OCI-LY7 (cell line): ENCODE results near the gene TPM1. TPM values are rescaled to one million over a fixed set of nuclear protein-coding genes. Genes with fewer than 3 reads are reported as not detected.

Source experiments
- BruUV-seq: library from RNA; stranded (reverse); fragments of 400-500 nt; replicated peaks from 2 replicates; lab custom pipeline; 2021; lab: Mats Ljungman, UMichigan
- CTCF ChIA-PET: fragments of 300-600 bp; sonication (Branson Sonifier 250); formaldehyde crosslinking; loops from one replicate; lab custom pipeline; 2022; ENCODE audit warnings: antibody characterized with exemption; ENCODE audit not compliant: unreplicated experiment; lab: Charles Lee
- POLR2A ChIA-PET: fragments of 300-600 bp; sonication (Branson Sonifier 250); formaldehyde crosslinking; loops from one replicate; lab custom pipeline; 2022; ENCODE audit warnings: antibody characterized with exemption; lab: Charles Lee
- DNase-seq: peaks from one replicate; pipeline ENCODE4 v3.0.0-alpha.2; 2015; ENCODE audit warnings: low spot score
- H2AFZ ChIP-seq: fragments of 200-600 bp; sonication (generic), shearing (Covaris generic); 2 replicates; pipeline ENCODE4 v1.6.1; 2014; ENCODE audit warnings: mild to moderate bottlenecking, antibody characterized with exemption, low read length, moderate library complexity
- H3K27ac ChIP-seq: fragments of 200-600 bp; sonication (generic); 2 replicates; pipeline ENCODE4 v1.5.1; 2014; ENCODE audit warnings: mixed run types, low read depth, mild to moderate bottlenecking, moderate library complexity, low read length, inconsistent platforms; ENCODE audit not compliant: poor library complexity, severe bottlenecking
- H3K36me3 ChIP-seq: fragments of 200-600 bp; sonication (generic); 2 replicates; pipeline ENCODE4 v1.6.1; 2014; ENCODE audit warnings: mild to moderate bottlenecking, antibody characterized with exemption, low read length, moderate library complexity, mixed read lengths; ENCODE audit not compliant: insufficient read depth
- H3K4me1 ChIP-seq: fragments of 200-600 bp; sonication (generic); 2 replicates; pipeline ENCODE4 v1.5.1; 2014; ENCODE audit warnings: mild to moderate bottlenecking, low read length; ENCODE audit not compliant: insufficient read depth, poor library complexity, severe bottlenecking
- H3K4me2 ChIP-seq: fragments of 200-600 bp; sonication (generic); 2 replicates; pipeline ENCODE4 v1.6.1; 2014; ENCODE audit warnings: mild to moderate bottlenecking, low read length
- H3K4me3 ChIP-seq: fragments of 200-600 bp; sonication (generic); 2 replicates; pipeline ENCODE4 v1.5.1; 2014; ENCODE audit warnings: mild to moderate bottlenecking, low read depth, low read length; ENCODE audit not compliant: poor library complexity, severe bottlenecking
- H3K79me2 ChIP-seq: fragments of 200-600 bp; sonication (generic); 2 replicates; pipeline ENCODE4 v1.6.1; 2016; ENCODE audit warnings: low read depth, mild to moderate bottlenecking, low read length, moderate library complexity, mixed read lengths; ENCODE audit not compliant: insufficient read depth
- H3K9me2 ChIP-seq: fragments of 200-600 bp; sonication (generic); 2 replicates; pipeline ENCODE4 v1.6.1; 2016; ENCODE audit warnings: mild to moderate bottlenecking, low read length, mixed read lengths; ENCODE audit not compliant: insufficient read depth
- H3K9me3 ChIP-seq: fragments of 200-600 bp; sonication (generic); 2 replicates; pipeline ENCODE4 v1.6.1; 2014; ENCODE audit warnings: mild to moderate bottlenecking, mixed run types, low read length, mixed read lengths
- H4K20me1 ChIP-seq: fragments of 200-600 bp; sonication (generic); 2 replicates; pipeline ENCODE4 v1.6.1; 2014; ENCODE audit warnings: mild to moderate bottlenecking, antibody characterized with exemption, low read length, moderate library complexity, mixed read lengths; ENCODE audit not compliant: insufficient read depth
- CTCF ChIP-seq: fragments of 200-600 bp; sonication (generic); conservative IDR thresholded peaks from 2 replicates; pipeline ENCODE4 v1.5.1; 2014; ENCODE audit warnings: mild to moderate bottlenecking, antibody characterized with exemption, low read length, moderate library complexity, mixed read lengths
- EZH2phosphoT487 ChIP-seq: fragments of 200-600 bp; sonication (generic); IDR thresholded peaks from 2 replicates; pipeline ENCODE4 v1.6.1; 2018; ENCODE audit warnings: low read depth, borderline replicate concordance, mild to moderate bottlenecking, mixed run types, antibody characterized with exemption, low read length, moderate library complexity, mixed read lengths
- intact Hi-C: fragments of 100-400 bp; cut with micrococcal nuclease; formaldehyde crosslinking; loops from one replicate; pipeline ENCODE4 v1.10.0; 2022; ENCODE audit not compliant: unreplicated experiment
- total RNA-seq, 2 experiments: library from RNA; depleted of rRNA in 1 of 2; stranded (reverse); fragments of >200 nt in 1 of 2; shearing (Covaris generic) in 1 of 2; gene quantifications; 2 replicates each; pipeline ENCODE4 v1.2.3, GENCODE V29; 2014 to 2022

Gene TPM1
- total RNA-seq, 2 experiments from 2014 or later: 19.3 to 19.9 TPM

- ChIA-PET CTCF (no interaction called here), POLR2A (no interaction called here)
- no peaks in the 10 kb centered on the region for H3K79me2 ChIP-seq
- no peak overlapping the region for H3K27ac ChIP-seq
- no peaks in the 10 kb centered on the region for H3K4me1 ChIP-seq
- H4K20me1 ChIP-seq: no peaks in the 10 kb centered on the region
- no peaks in the 10 kb centered on the region for H3K9me2 ChIP-seq
- TF ChIP-seq EZH2phosphoT487 (no peak), CTCF (no peak)
- no peaks in the 10 kb centered on the region for H3K9me3 ChIP-seq
- H2AFZ ChIP-seq: no peak overlapping the region
- no peak for DNase-seq
- H3K4me3 ChIP-seq: no peak overlapping the region
- BruUV-seq: no TSS peak
- no peaks in the 10 kb centered on the region for H3K36me3 ChIP-seq
- H3K4me2 ChIP-seq: no peak overlapping the region
- intact Hi-C loops: loop anchor here (10.0 kb wide), 1 partner anchor 365 kb away; no protein-coding TSS in a partner anchor
Measured at GRCh38 chr15:63039811-63040210, 2.7 kb upstream of the TPM1 start.

GRCh38 chr15:63040509-63040908 lies 2.0 kb upstream of the TPM1 start:
- no peak for DNase-seq
- H3K36me3 ChIP-seq: no peaks in the 10 kb centered on the region
- no peak overlapping the region for H3K27ac ChIP-seq
- no peaks in the 10 kb centered on the region for H4K20me1 ChIP-seq
- H2AFZ ChIP-seq: no peak overlapping the region
- POLR2A ChIA-PET: no interaction called here
- TF ChIP-seq EZH2phosphoT487 (no peak), CTCF (no peak)
- CTCF ChIA-PET: no interaction called here
- H3K4me2 ChIP-seq: no peak overlapping the region
- no peaks in the 10 kb centered on the region for H3K9me3 ChIP-seq
- no peak overlapping the region for H3K4me3 ChIP-seq
- H3K9me2 ChIP-seq: no peaks in the 10 kb centered on the region
- no peaks in the 10 kb centered on the region for H3K79me2 ChIP-seq
- H3K4me1 ChIP-seq: no peaks in the 10 kb centered on the region
- intact Hi-C loops: loop anchor here (10.0 kb wide), 1 partner anchor 364 kb away; no protein-coding TSS in a partner anchor
- no TSS peak for BruUV-seq

- TF ChIP-seq CTCF (no peak), EZH2phosphoT487 (no peak)
- CTCF ChIA-PET: no interaction called here
- intact Hi-C loops: loop anchor here (10.0 kb wide), 1 partner anchor 364 kb away; no protein-coding TSS in a partner anchor
Measured at GRCh38 chr15:63040954-63041353, 1.6 kb upstream of the TPM1 start.

More at GRCh38 chr15:63040954-63041353, 1.6 kb upstream of the TPM1 start:
- H3K79me2 ChIP-seq: no peaks in the 10 kb centered on the region
- H3K36me3 ChIP-seq: no peaks in the 10 kb centered on the region
- H3K4me2 ChIP-seq: no peak overlapping the region
- H3K9me2 ChIP-seq: no peaks in the 10 kb centered on the region
- no TSS peak for BruUV-seq
- DNase-seq: no peak
- H4K20me1 ChIP-seq: no peaks in the 10 kb centered on the region
- no peaks in the 10 kb centered on the region for H3K9me3 ChIP-seq
- no peak overlapping the region for H3K27ac ChIP-seq
- no peak overlapping the region for H3K4me3 ChIP-seq
- POLR2A ChIA-PET: no interaction called here
- no peak overlapping the region for H2AFZ ChIP-seq
- no peaks in the 10 kb centered on the region for H3K4me1 ChIP-seq
